Fibroblast of lung (primary cell): ENCODE data around the gene PYHIN1. TPM values are rescaled to one million over a fixed set of nuclear protein-coding genes. Genes with fewer than 3 reads are reported as not detected.

ENCODE experiments used
- DNase-seq, 2 donors: peaks; one replicate each; pipeline versions ENCODE4 v3.0.0 to v3.0.0-alpha.2; 2010; ENCODE audit warnings: low read depth in 2 of 2
- H2AFZ ChIP-seq: 2 replicates; pipeline ENCODE4 v1.5.1; 2012; ENCODE audit warnings: low read length, control low read depth, inconsistent platforms
- H3K27ac ChIP-seq: 2 replicates; pipeline ENCODE4 v1.5.1; 2011; ENCODE audit warnings: low read length, control low read depth; ENCODE audit not compliant: insufficient read depth
- H3K27me3 ChIP-seq: 2 replicates; pipeline ENCODE4 v1.5.1; 2011; ENCODE audit warnings: mild to moderate bottlenecking, low read length; ENCODE audit not compliant: control insufficient read depth, insufficient read depth
- H3K36me3 ChIP-seq: 2 replicates; pipeline ENCODE4 v1.5.1; 2011; ENCODE audit warnings: low read length; ENCODE audit not compliant: control insufficient read depth, insufficient read depth
- H3K4me1 ChIP-seq: 2 replicates; pipeline ENCODE4 v1.5.1; 2011; ENCODE audit warnings: low read length; ENCODE audit not compliant: control insufficient read depth, insufficient read depth; ENCODE audit errors: extremely low read depth
- H3K4me2 ChIP-seq: 2 replicates; pipeline ENCODE4 v1.5.1; 2011; ENCODE audit warnings: low read length, control low read depth; ENCODE audit not compliant: insufficient read depth; ENCODE audit errors: extremely low read depth
- H3K4me3 ChIP-seq, 4 experiments: fragments of 200-600 bp in 1 of 4; sonication (generic) in 1 of 4; replicated peaks in 1 of 4; 2 replicates each; pipeline ENCODE4 v1.5.1; 2011 to 2016; ENCODE audit warnings: low read length in 4 of 4, low read depth in 3 of 4, mild to moderate bottlenecking in 3 of 4, control low read depth in 2 of 4, inconsistent platforms in 1 of 4, mixed read lengths in 1 of 4; ENCODE audit not compliant: insufficient read depth in 1 of 4; ENCODE audit errors: control extremely low read depth in 1 of 4
- H3K79me2 ChIP-seq: 2 replicates; pipeline ENCODE4 v1.5.1; 2012; ENCODE audit warnings: mild to moderate bottlenecking, low read length, inconsistent platforms; ENCODE audit not compliant: control insufficient read depth, insufficient read depth
- H3K9ac ChIP-seq: 2 replicates; pipeline ENCODE4 v1.5.1; 2011; ENCODE audit warnings: mild to moderate bottlenecking, low read length, control low read depth; ENCODE audit not compliant: insufficient read depth
- H3K9me3 ChIP-seq: 2 replicates; pipeline ENCODE4 v1.5.1; 2012; ENCODE audit warnings: low read depth, low read length; ENCODE audit not compliant: control insufficient read depth, insufficient read depth
- H4K20me1 ChIP-seq: 2 replicates; pipeline ENCODE4 v1.5.1; 2011; ENCODE audit warnings: low read length; ENCODE audit not compliant: control insufficient read depth, insufficient read depth; ENCODE audit errors: extremely low read depth
- CTCF ChIP-seq, 2 donors: IDR thresholded peaks in 1 of 2; conservative IDR thresholded peaks in 1 of 2; 1 replicate in 1 of 2; 2 replicates in 1 of 2; pipeline ENCODE4 v1.5.1; 2011 to 2012; ENCODE audit warnings: low read length in 2 of 2, control low read depth in 1 of 2, inconsistent platforms in 1 of 2, low read depth in 1 of 2, mild to moderate bottlenecking in 1 of 2
- EZH2 ChIP-seq: IDR thresholded peaks from 2 replicates; pipeline ENCODE4 v1.5.1; 2012; ENCODE audit warnings: low read length, control low read depth, mild to moderate bottlenecking; ENCODE audit errors: missing control alignments
- polyA plus RNA-seq, 2 donors: library from polyadenylated mRNA; depleted of rRNA in 1 of 2; stranded (reverse) in 1 of 2; unstranded in 1 of 2; fragments of >200 nt; gene quantifications; 2 replicates each; pipeline ENCODE4 v1.2.1, GENCODE V29; 2011 to 2012; ENCODE audit warnings: missing spikeins in 1 of 2
- total RNA-seq: library from RNA; depleted of rRNA; stranded (reverse); fragments of >200 nt; gene quantifications from 2 replicates; pipeline ENCODE4 v1.2.1, GENCODE V29; 2014

Gene PYHIN1
- total and polyA plus RNA-seq, 2 donors (not counting 1 experiment from before 2014, with no cell fraction given), result not detected

GRCh38 chr1:158999316-159000069 is 68.1 kb downstream of the PYHIN1 start:
- Histone ChIP-seq H3K4me2 (peak overlapping the region; percentile 99), H3K4me3 (peak overlapping the region; percentile 70 to 92 (median 76)), H3K9me3 (no peaks in the 10 kb centered on the region), H2AFZ (peak overlapping the region; percentile 78), H3K9ac (peak overlapping the region; percentile 80), H3K27me3 (no peaks in the 10 kb centered on the region), H3K79me2 (no peaks in the 10 kb centered on the region), H3K4me1 (peaks cover 8% of the 10 kb centered on the region), H3K27ac (peak overlapping the region; percentile 99), H3K36me3 (no peaks in the 10 kb centered on the region), H4K20me1 (no peaks in the 10 kb centered on the region)
- peak; percentile 94 to 98 for DNase-seq
- no peak for TF ChIP-seq EZH2
- no peak for TF ChIP-seq CTCF (conservative IDR thresholded peaks at IDR 0.05 in 1 of 2, IDR thresholded peaks at IDR 0.05 in 1 of 2; ENCODE audit: low read depth in 1 of 2, low read length in 2 of 2)

GRCh38 chr1:159000070-159000409 is 68.7 kb downstream of the PYHIN1 start:
- peaks cover 8% of the 10 kb centered on the region for H3K4me1 ChIP-seq
- H3K9me3 ChIP-seq, result no peaks in the 10 kb centered on the region
- TF ChIP-seq CTCF (conservative IDR thresholded peaks at IDR 0.05 in 1 of 2, IDR thresholded peaks at IDR 0.05 in 1 of 2; ENCODE audit: low read depth in 1 of 2, low read length in 2 of 2) (no peak), EZH2 (no peak)
- peak overlapping the region; percentile 99 for H3K27ac ChIP-seq
- H3K9ac ChIP-seq, result peak overlapping the region; percentile 80
- H4K20me1 ChIP-seq, result no peaks in the 10 kb centered on the region
- no peaks in the 10 kb centered on the region for H3K79me2 ChIP-seq
- no peaks in the 10 kb centered on the region for H3K36me3 ChIP-seq
- peak overlapping the region; percentile 99 for H3K4me2 ChIP-seq
- H3K4me3 ChIP-seq, result peak overlapping the region; percentile 70 to 92 (median 76)
- H3K27me3 ChIP-seq, result no peaks in the 10 kb centered on the region
- peak overlapping the region; percentile 78 for H2AFZ ChIP-seq
- DNase-seq, result no peak

GRCh38 chr1:159000625-159001024 is 69.3 kb downstream of the PYHIN1 start:
- no peaks in the 10 kb centered on the region for H3K79me2 ChIP-seq
- peak overlapping the region; percentile 99 for H3K4me2 ChIP-seq
- TF ChIP-seq EZH2, result no peak
- TF ChIP-seq CTCF (conservative IDR thresholded peaks at IDR 0.05 in 1 of 2, IDR thresholded peaks at IDR 0.05 in 1 of 2; ENCODE audit: low read depth in 1 of 2, low read length in 2 of 2), result no peak
- peaks cover 11% of the 10 kb centered on the region for H3K4me1 ChIP-seq
- peak overlapping the region; percentile 80 for H3K9ac ChIP-seq
- peak; percentile 93 to 97 for DNase-seq
- H3K27ac ChIP-seq, result peak overlapping the region; percentile 99
- no peaks in the 10 kb centered on the region for H3K9me3 ChIP-seq
- H2AFZ ChIP-seq, result no peak overlapping the region
- peak overlapping the region; percentile 70 to 92 (median 76) for H3K4me3 ChIP-seq
- H4K20me1 ChIP-seq, result no peaks in the 10 kb centered on the region
- H3K36me3 ChIP-seq, result no peaks in the 10 kb centered on the region
- H3K27me3 ChIP-seq, result no peaks in the 10 kb centered on the region
